ENCODE data around the gene CYP2S1. TPM values are rescaled to one million over a fixed set of nuclear protein-coding genes. Genes with fewer than 3 reads are reported as not detected.
"Not testable (repeated sequence)": the region's sequence is repeated elsewhere in the genome, so short reads cannot be mapped to it uniquely, and the experiment has no call there.

The CYP2S1 gene
- total and polyA plus RNA-seq, 8 donors, result 7.9 to 85.3 (median 27.4) TPM

DNA sequence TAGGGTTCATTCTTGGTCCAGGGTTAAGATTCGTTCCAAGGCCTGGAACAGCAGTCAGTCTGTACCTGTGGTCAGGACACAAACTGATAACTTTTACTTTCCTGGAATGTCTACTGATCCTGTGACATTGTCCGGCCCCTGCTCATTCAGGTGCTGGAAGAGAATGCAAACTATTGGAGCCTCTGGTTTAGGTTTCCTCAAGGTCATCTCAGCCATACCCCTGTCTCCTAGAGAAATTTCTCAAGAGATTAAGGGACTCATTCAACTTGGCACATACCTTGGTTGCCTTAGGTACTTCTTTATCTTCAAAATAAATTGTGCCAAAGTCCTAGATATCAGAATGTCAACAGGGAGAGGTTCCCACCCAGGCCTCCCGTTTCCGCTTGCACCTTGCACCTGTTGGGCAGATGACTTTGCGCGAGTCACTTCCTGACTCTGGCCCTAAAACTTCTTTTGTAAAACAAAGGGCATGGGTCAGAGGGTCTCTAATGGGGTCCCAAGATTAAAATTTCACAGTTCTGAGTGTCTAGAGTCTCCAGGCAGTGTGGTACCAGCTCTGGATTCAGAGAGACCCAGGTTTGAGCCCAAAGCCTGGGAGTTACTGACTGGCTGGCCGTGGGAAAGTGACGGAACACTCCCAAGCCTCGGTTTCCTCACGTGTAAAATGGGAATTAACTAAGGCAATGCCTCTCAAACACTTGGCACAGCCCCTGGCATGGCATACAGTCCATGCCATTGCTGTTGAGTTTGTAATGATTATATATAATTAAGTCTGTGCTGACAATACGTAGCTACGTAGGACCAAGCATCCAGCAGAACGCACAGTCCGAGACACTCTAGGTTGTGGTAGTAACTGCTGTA, 25.8 kb upstream of the CYP2S1 start:
- Histone ChIP-seq H3K4me3 (no peak overlapping the region), H3K27ac (peak overlapping the region; percentile 68 to 84 (median 79)), H3K9me3 (no peaks in the 10 kb centered on the region), H3K4me1 (peaks cover 8 to 18% (median 17%) of the 10 kb centered on the region in 4 donors), H3K36me3 (no peaks in the 10 kb centered on the region), H3K27me3 (no peaks in the 10 kb centered on the region)
- intact Hi-C loops (cut with DNase I; ENCODE audit: low total_unique reads), result no loop called here
- peak; percentile 79 to 87 for DNase-seq
- TF ChIP-seq, protein P1, sequence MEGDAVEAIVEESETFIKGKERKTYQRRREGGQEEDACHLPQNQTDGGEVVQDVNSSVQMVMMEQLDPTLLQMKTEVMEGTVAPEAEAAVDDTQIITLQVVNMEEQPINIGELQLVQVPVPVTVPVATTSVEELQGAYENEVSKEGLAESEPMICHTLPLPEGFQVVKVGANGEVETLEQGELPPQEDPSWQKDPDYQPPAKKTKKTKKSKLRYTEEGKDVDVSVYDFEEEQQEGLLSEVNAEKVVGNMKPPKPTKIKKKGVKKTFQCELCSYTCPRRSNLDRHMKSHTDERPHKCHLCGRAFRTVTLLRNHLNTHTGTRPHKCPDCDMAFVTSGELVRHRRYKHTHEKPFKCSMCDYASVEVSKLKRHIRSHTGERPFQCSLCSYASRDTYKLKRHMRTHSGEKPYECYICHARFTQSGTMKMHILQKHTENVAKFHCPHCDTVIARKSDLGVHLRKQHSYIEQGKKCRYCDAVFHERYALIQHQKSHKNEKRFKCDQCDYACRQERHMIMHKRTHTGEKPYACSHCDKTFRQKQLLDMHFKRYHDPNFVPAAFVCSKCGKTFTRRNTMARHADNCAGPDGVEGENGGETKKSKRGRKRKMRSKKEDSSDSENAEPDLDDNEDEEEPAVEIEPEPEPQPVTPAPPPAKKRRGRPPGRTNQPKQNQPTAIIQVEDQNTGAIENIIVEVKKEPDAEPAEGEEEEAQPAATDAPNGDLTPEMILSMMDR (IDR thresholded peaks at IDR 0.05), result no peak
- peak in 2 of 3 donors; percentile 72 to 86 for TF ChIP-seq POLR2AphosphoS5 (IDR thresholded peaks at IDR 0.05)
- 44 to 66% (median 59%) methylated on average over 14 of the region's 14 CpGs for WGBS, 5 donors

DNA sequence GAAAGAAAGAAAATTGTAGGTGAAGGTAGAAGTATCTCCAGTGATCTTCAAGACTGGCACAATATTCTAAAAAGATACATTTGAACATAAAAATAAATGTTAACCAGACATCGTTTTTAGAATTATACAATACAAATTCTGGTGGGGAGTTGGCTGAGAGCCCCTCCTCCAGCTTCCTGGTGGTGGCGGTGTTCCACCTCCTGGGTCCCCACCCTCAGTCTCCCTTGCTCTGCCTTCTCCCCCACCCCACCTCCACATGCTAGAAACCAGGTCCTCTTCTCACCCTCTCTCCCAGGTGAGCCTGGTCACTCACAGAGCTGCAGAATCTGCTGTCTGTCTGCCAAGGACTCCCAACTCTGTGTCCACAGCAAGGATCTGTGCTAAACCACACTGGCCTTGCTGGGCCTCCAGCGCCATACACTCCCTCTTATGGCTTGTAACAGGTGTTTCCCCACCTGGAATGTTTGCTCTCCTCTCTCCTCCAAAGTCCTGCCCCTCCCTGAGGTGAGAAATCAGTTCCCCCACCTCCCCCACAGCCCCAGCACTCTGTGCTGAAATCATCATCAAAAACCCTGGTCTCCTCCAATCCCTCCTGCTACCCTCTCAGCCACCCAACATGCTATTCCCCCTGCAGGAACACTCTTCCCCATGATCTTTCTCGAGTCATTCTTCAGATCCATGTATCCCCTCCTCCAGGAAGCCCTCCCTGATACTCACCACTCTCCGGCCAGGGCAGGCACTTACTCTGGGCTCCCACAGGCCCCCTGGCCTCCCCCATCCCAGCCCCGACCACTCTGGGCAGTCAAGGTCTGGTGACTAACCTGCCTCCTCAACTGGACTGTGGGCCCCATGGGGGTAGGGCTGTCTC, 20.5 kb upstream of the CYP2S1 start:
- Histone ChIP-seq H3K36me3 (no peaks in the 10 kb centered on the region), H3K9me3 (no peaks in the 10 kb centered on the region), H3K4me3 (no peak overlapping the region), H3K27ac (peak overlapping the region; percentile 52 to 74 (median 68)), H3K4me1 (peaks cover 7 to 42% (median 30%) of the 10 kb centered on the region in 4 donors), H3K27me3 (no peaks in the 10 kb centered on the region)
- intact Hi-C loops (cut with DNase I; ENCODE audit: low total_unique reads), result no loop called here
- DNase-seq, result peak; percentile 33 to 61
- WGBS, 5 donors, result 47 to 59% (median 51%) methylated on average over 6 of the region's 6 CpGs
- TF ChIP-seq EP300 (IDR thresholded peaks at IDR 0.05), result no peak
- peak in 2 of 3 donors; percentile 8 to 38 for TF ChIP-seq POLR2AphosphoS5 (IDR thresholded peaks at IDR 0.05)

DNA sequence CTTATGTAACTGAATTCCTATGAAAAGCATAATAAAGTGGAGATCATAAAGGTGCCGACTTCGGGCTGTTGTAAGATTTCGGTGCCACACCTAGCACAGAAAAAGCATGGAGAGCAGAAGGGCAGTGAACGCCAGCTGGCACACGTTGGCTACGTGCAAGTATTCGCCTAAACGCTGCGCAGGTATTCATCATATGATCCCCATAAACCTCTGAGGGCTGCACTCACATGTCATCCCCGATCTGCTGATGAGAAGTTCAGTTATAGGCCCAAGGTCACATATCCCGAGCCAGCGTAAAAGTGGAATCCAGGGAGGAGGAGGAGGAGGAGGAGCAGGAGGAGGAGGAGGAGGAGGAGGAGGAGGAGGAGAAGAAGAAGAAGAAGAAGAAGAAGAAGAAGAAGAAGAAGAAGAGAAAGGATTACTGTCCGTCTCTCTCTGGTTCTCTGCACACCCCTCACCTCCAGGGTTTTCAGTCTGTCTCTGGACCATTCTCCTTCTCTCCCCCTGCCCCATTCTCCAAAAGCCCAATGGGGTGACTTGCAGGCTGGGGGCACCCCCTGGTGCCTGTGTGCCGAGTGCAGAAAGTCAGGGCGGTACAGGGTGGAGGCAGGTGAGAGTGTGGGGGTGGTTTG, 18.6 kb upstream of the CYP2S1 start:
- intact Hi-C loops (cut with DNase I; ENCODE audit: low total_unique reads), result no loop called here
- peak in 1 of 2 donors; percentile 55 for DNase-seq
- H3K36me3 ChIP-seq, result no peaks in the 10 kb centered on the region
- H3K27me3 ChIP-seq, result no peaks in the 10 kb centered on the region
- H3K27ac ChIP-seq, result peak overlapping the region in 2 of 5 donors; percentile 12 to 20
- H3K4me3 ChIP-seq, result peak overlapping the region in 1 of 4 donors; percentile 20
- TF ChIP-seq, protein P1 (IDR thresholded peaks at IDR 0.05), result no peak
- TF ChIP-seq EP300 (IDR thresholded peaks at IDR 0.05) (no peak), POLR2AphosphoS5 (IDR thresholded peaks at IDR 0.05) (no peak), POLR2A (IDR thresholded peaks at IDR 0.05) (no peak)
- H3K4me1 ChIP-seq, result peaks cover 3 to 42% (median 28%) of the 10 kb centered on the region in 4 donors
- WGBS, 5 donors, result 43 to 73% (median 57%) methylated on average over 13 to 15 of the region's 15 CpGs
- H3K9me3 ChIP-seq, result no peaks in the 10 kb centered on the region

DNA sequence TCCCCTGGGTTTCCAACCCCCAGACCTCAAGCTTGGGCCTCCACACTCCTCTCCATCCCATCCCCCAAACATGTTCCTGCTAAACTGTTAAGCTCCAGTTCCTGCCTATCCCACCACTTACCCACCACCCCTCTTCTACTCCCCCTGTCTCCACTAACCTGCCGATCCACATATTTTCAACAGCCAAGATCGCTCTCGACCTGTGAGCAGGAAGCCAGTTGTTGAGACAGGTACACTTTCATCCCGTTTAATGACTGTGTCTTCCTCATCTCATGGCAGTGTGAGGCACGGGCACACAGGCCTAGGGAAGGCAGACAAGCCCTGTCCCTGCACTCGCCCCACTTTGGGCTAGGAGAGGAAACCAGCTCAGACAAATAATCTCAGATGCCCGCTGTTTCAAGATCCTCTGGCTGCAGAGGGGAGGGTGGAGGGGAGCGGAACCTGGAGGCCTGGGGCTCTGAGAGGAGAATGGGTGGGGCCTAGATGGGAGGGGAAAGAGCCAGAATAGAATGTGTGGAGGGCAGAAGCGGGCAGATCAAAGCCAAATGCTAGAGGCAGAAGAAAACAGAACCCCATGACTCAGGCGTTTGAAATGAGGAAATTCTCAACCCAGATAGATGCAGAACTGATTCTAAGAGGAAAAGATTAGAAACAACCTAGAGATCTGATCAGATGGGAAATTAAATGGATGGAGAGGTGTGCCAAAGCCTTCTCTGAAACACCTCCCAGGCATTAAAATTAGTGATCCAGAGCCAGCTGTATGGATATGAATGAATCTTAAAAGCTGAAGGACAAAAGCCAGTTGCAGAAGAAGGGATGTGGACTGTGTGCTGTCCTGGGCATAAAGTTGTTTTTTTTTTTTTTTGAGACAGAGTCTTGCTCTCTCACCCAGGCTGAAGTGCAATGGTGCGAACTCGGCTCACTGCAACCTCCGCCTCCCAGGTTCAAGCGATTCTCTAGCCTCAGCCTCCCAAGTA, 16.9 kb upstream of the CYP2S1 start:
- TF ChIP-seq EP300 (IDR thresholded peaks at IDR 0.05), result no peak
- peak in 2 of 3 donors; percentile 34 to 70 for TF ChIP-seq POLR2AphosphoS5 (IDR thresholded peaks at IDR 0.05)
- no peaks in the 10 kb centered on the region for H3K27me3 ChIP-seq
- intact Hi-C loops (cut with DNase I; ENCODE audit: low total_unique reads), result no loop called here
- H3K27ac ChIP-seq, result peak overlapping the region in 4 of 5 donors; percentile 61 to 76 (median 64)
- H3K4me3 ChIP-seq, result peak overlapping the region in 2 of 4 donors; percentile 23 to 37
- 14 to 26% (median 25%) methylated on average over 14 of the region's 14 CpGs for WGBS, 5 donors
- H3K4me1 ChIP-seq, result peaks cover 3 to 42% (median 28%) of the 10 kb centered on the region in 4 donors
- H3K36me3 ChIP-seq, result no peaks in the 10 kb centered on the region
- peak; percentile 62 to 89 for DNase-seq
- H3K9me3 ChIP-seq, result no peaks in the 10 kb centered on the region

DNA sequence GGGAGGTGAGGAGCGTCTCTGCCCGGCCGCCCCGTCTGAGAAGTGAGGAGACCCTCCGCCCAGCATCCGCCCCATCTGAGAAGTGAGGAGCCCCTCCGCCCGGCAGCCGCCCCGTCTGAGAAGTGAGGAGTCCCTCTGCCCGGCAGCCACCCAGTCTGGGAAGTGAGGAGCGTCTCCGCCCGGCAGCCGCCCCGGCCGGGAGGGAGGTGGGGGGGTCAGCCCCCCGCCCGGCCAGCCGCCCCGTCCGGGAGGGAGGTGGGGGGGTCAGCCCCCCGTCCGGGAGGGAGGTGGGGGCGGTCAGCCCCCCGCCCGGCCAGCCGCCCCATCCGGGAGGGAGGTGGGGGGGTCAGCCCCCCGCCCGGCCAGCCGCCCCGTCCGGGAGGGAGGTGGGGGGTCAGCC, 12.8 kb upstream of the CYP2S1 start:
- H3K36me3 ChIP-seq; H3K9me3 ChIP-seq; intact Hi-C loops (cut with DNase I; ENCODE audit: low total_unique reads); DNase-seq; H3K27me3 ChIP-seq; H3K27ac ChIP-seq; H3K4me3 ChIP-seq: not testable (repeated sequence)
- H3K4me1 ChIP-seq, result peaks cover 3 to 20% (median 16%) of the 10 kb centered on the region in 4 donors
- WGBS, 5 donors, result 60 to 91% methylated on average over 2 to 26 of the region's 34 CpGs; no CpG with 5 or more reads in 3 of the 5 donors
